ENCODE results near the gene VEGFA.

VEGFA gene

GRCh38 chr6:43739642-43740091, 30.3 kb upstream of the VEGFA start:
- DNase-seq, result no peak

GRCh38 chr6:43740321-43740960, 29.6 kb upstream of the VEGFA start:
- DNase-seq, result no peak

GRCh38 chr6:43740961-43741764, 28.8 kb upstream of the VEGFA start:
- DNase-seq, result no peak

- DNase-seq, result no peak
Observed at GRCh38 chr6:43741829-43742228, 28.2 kb upstream of the VEGFA start.

- DNase-seq, result no peak
Observed at GRCh38 chr6:43742285-43742684, 27.7 kb upstream of the VEGFA start.

DNA sequence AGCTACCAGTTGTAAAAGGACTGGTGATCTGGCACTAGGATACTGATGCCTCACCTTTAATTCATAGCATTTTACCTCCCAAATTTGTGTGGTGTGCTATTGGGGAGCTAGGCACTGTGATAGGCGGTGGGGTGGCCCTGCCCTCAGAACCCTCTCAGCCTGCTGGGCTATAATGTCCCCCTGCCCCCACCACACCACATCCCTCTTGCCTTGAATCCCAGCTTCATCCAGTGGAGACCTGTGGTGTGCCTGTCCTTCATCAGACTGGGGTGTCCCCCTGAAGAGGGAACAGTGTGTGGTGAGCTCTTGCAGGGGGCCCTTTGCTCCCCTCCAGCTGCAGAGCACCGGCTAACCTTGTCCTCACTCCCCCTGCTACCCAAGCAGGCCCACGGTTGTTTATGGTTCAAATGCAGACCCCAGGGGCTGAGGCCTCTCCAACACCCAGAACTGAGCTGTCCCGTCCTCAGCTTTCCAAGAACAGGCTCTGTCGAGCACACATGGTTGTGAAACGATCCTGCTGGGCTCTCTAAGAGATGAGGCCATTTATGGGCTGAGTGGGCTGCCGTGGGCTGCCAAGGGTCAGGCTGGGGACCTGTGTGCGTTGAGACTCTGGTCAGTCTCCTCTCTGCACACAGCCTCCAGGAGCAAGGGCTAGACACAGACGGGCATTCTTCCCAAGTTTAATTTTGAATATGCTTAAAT, 26.9 kb upstream of the VEGFA start:
- no peak for DNase-seq

GRCh38 chr6:43743682-43744381, 26.2 kb upstream of the VEGFA start:
- no peak for DNase-seq

GRCh38 chr6:43744491-43744890, 25.5 kb upstream of the VEGFA start:
- DNase-seq, result no peak

GRCh38 chr6:43744931-43745727, 24.9 kb upstream of the VEGFA start:
- DNase-seq, result no peak

DNA sequence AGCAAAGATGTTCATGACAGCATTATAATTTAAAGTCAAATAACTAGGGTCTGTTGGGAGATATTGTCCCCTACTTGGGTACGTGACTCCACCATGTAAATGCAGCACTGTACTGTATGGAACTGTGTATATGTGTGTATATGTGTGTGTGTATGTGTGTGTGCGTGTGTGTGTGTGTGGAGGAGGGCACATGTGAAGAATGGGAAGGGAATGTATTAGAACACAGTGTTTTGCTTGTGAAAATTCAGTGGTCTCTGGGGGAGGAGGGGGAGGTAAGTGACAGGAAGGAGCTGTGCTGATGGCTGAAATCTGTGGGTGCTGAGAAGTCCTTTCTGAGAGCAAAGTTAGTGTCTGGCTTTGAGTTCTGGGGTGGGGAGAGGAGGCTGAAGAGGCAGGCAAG, 23.9 kb upstream of the VEGFA start:
- DNase-seq, result no peak

DNA sequence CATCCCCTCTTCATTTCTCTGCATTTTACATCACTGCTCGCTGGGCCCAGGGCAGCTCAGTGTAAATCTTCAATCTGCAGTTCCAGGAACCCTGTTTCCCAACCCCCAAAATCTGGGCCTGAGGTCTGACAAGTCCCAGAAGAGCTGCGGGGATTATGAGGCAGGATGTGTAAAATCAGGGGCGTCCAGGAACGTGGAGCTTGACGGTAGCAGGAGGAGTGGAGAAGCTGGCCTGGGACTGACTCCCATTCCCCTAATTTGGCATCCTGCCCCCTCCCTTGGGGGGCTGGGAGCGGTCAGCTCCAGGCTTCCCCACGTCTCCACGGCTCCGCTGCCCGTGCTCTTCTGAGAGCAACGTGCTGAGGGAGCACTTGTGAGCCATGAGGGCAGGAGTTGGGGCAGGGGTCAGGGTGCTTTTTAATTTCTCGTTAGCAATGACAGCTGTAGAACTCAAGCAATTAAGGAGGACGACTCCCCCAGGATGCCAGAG, 23.4 kb upstream of the VEGFA start:
- no peak for DNase-seq

DNA sequence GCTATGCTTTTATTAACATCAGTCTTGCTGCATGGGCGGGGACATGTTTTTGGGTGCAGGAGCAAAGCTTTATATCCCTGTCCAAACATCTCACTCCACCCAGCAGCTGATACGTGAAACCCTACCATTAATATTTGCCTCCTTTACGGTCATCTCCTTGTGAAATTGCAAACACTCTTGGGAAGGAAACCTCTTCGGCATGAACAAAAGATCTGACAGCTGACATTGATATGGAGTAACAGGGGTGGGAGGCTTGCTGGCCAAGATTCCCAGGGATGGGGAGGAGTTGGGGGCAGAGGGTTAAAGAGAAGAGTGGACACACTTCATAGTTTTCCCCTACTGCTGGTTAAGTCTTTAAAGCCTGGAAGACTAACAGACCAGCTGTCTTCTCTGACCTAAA, 22.2 kb upstream of the VEGFA start:
- DNase-seq, result no peak

DNA sequence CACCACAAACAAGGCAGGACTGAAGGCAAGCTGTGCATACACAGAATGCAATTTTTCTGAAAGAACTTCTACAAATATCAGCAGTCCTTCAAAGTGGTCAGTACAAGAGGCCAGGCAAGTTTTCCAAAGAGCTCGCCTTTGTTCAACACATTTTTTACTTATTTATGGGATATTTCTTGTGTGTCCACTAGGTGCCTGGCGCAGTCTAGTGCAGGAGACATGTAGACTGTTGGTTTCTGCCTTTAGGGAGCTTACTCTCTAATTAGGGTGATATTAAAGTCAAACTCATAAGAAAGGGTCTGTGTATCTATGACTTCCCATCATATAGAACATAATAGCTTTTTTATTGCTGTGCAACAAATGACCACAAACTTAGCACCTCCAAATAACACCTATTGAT, 21.2 kb upstream of the VEGFA start:
- DNase-seq, result no peak

GRCh38 chr6:43749461-43749860, 20.6 kb upstream of the VEGFA start:
- DNase-seq, result no peak

- no peak for DNase-seq
Observed at GRCh38 chr6:43750622-43751021, 19.4 kb upstream of the VEGFA start.

DNA sequence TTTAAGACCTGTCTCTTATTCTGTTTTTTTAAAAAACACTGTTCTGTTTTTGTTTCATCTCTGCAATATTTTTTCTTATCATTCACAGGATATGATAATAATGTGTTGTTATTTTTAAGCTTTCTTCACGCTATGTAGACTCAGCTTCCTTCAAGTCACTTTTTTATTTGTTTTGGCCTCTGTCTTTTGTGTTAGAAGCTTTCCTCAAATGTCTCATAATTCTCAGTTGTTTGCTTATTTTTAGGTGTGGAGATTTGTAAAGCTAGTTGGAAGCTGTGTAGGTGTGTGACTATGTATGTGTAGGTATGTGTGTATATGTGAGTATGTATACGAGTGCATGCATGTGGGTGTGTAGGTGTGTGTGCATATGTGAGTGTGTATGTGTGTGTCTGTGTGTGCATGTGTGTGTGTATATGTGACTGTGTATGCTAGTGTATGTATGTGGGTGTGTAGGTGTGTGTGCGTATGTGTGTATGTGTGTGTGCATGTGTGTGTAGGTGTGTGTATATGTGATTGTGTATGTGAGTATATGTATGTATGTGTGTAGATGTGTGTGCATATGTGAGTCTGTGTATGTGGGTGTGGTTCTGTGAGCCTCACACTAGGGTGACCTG, 16.3 kb upstream of the VEGFA start:
- DNase-seq, result no peak

- no peak for DNase-seq
Observed at GRCh38 chr6:43757966-43758616, 11.9 kb upstream of the VEGFA start.

DNA sequence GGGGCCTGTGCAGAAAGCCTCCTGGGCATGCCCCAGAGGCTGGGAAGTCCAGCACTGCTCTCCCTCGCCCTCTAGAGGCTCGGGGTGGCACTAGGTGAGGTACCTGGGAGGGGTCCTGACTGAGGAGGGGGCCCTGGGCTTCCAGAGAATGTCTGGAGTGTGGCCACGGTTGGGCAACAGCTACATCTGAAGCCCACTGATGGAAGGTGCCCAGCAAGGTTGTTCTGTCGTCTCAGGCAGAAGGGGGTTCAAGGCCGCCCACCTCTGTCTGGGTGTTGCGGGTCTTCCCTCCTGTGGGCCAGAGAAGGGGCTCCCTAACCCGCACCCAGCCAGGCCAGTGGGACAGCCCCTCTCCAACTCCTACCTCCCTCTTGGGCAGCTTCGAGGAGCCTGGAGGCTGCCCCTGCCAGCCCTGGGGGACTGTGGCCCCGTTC, 11.4 kb upstream of the VEGFA start:
- no peak for DNase-seq

- DNase-seq, result no peak
Observed at GRCh38 chr6:43759136-43759906, 10.7 kb upstream of the VEGFA start.

GRCh38 chr6:43759907-43760206, 10.2 kb upstream of the VEGFA start:
- no peak for DNase-seq

Data from NCI-H2227 treated with DMSO at 0.1 percent for 48 hours (cell line).